Natural killer cell (primary cell): ENCODE results near the gene PAK2. TPM values are rescaled to one million over a fixed set of nuclear protein-coding genes. Genes with fewer than 3 reads are reported as not detected.
"Not testable (repeated sequence)": the region's sequence is repeated elsewhere in the genome, so short reads cannot be mapped to it uniquely, and the experiment has no call there.

ENCODE experiments used
- ATAC-seq, 3 donors: fragments of 150-1000 bp in 2 of 3; fragments of 200-7000 bp in 1 of 3; cut with Tn5 transposase; 1 replicate in 1 of 3; 2 replicates in 2 of 3; pipeline ENCODE4 v1.10.0; 2021; ENCODE audit warnings: mild to moderate bottlenecking in 2 of 3, moderate library complexity in 2 of 3
- DNase-seq, 2 donors: peaks; one replicate each; pipeline versions ENCODE4 v3.0.0 to v3.0.0-alpha.2; 2013 to 2021; ENCODE audit warnings: mixed read lengths in 1 of 2
- H3K27ac ChIP-seq: one replicate; pipeline ENCODE4 v1.5.1; 2013; ENCODE audit warnings: mild to moderate bottlenecking, low read length
- H3K27me3 ChIP-seq: one replicate; pipeline ENCODE4 v1.6.1; 2013; ENCODE audit warnings: low read length; ENCODE audit not compliant: control insufficient read depth, insufficient read depth
- H3K36me3 ChIP-seq: one replicate; pipeline ENCODE4 v1.6.1; 2013; ENCODE audit warnings: low read length; ENCODE audit not compliant: control insufficient read depth, insufficient read depth
- H3K4me1 ChIP-seq: one replicate; pipeline ENCODE4 v1.6.1; 2013; ENCODE audit warnings: low read length; ENCODE audit not compliant: control insufficient read depth, insufficient read depth
- H3K4me3 ChIP-seq: one replicate; pipeline ENCODE4 v1.5.1; 2013; ENCODE audit warnings: low read length
- H3K9me3 ChIP-seq: one replicate; pipeline ENCODE4 v1.6.1; 2013; ENCODE audit warnings: low read length; ENCODE audit not compliant: control insufficient read depth, insufficient read depth
- H3K27ac Mint-ChIP-seq, 2 donors: one replicate each; pipeline ENCODE4 v1.8.0; 2022; ENCODE audit warnings: mild to moderate bottlenecking in 2 of 2, mixed read lengths in 2 of 2, moderate library complexity in 1 of 2
- H3K27me3 Mint-ChIP-seq, 2 donors: one replicate each; pipeline ENCODE4 v1.8.0; 2022; ENCODE audit warnings: low read depth in 2 of 2, mixed read lengths in 2 of 2
- H3K36me3 Mint-ChIP-seq: one replicate; pipeline ENCODE4 v1.8.0; 2022; ENCODE audit warnings: mixed read lengths
- H3K4me1 Mint-ChIP-seq, 2 donors: one replicate each; pipeline ENCODE4 v1.8.0; 2022; ENCODE audit warnings: mixed read lengths in 2 of 2
- H3K4me3 Mint-ChIP-seq: one replicate; pipeline ENCODE4 v1.8.0; 2022; ENCODE audit warnings: mild to moderate bottlenecking, moderate library complexity, mixed read lengths
- H3K9me3 Mint-ChIP-seq, 2 donors: one replicate each; pipeline ENCODE4 v1.8.0; 2022; ENCODE audit warnings: mixed read lengths in 2 of 2
- WGBS: methylation state at CpG from one replicate; pipeline ENCODE4 v1.1.7; 2013; ENCODE audit warnings: missing lambda C conversion rate; ENCODE audit not compliant: insufficient coverage; 5-methylcytosine and 5-hydroxymethylcytosine counted together
- intact Hi-C: fragments of 100-400 bp; cut with micrococcal nuclease; formaldehyde crosslinking; loops from one replicate; pipeline ENCODE4 v1.14.2; 2022
- total RNA-seq, 4 donors: library from RNA; stranded (reverse); fragments of 120-200 nt in 1 of 4; gene quantifications; one replicate each; pipeline versions ENCODE4 v1.2.3 to v1.2.4, GENCODE V29; 2013 to 2022
- TF ChIP-seq, protein P1 (sequence below): fragments of 200-600 bp; IDR thresholded peaks from one replicate; pipeline ENCODE4 v1.8.0; 2022; ENCODE audit warnings: antibody characterized with exemption

Gene PAK2
- total RNA-seq, 3 donors from 2014 or later (not counting 1 experiment from before 2014, with no cell fraction given) = 64.5 to 68.6 (median 66.4) TPM

GRCh38 chr3:196848375-196848774 lies 108.7 kb downstream of the PAK2 start:
- H3K27ac ChIP-seq, H3K27ac Mint-ChIP-seq, H3K36me3 Mint-ChIP-seq, H3K4me3 Mint-ChIP-seq, H3K9me3 Mint-ChIP-seq, H3K27me3 Mint-ChIP-seq, H3K4me1 ChIP-seq, H3K4me1 Mint-ChIP-seq, H3K27me3 ChIP-seq, intact Hi-C loops, H3K9me3 ChIP-seq, DNase-seq, H3K4me3 ChIP-seq, H3K36me3 ChIP-seq, ATAC-seq: not testable (repeated sequence)
- 93% methylated on average over 4 of the region's 4 CpGs for WGBS

GRCh38 chr3:196849180-196849741 lies 109.6 kb downstream of the PAK2 start:
- Histone ChIP-seq H3K27ac (no peak overlapping the region), H3K4me1 (no peaks in the 10 kb centered on the region), H3K4me3 (no peak overlapping the region), H3K36me3 (no peaks in the 10 kb centered on the region), H3K9me3 (no peaks in the 10 kb centered on the region), H3K27me3 (no peaks in the 10 kb centered on the region)
- intact Hi-C loops = no loop called here
- no peak for ATAC-seq
- H3K4me1 Mint-ChIP-seq = no peaks in the 10 kb centered on the region
- peaks cover 7 to 9% of the 10 kb centered on the region in 2 donors for H3K27me3 Mint-ChIP-seq
- TF ChIP-seq, protein P1, sequence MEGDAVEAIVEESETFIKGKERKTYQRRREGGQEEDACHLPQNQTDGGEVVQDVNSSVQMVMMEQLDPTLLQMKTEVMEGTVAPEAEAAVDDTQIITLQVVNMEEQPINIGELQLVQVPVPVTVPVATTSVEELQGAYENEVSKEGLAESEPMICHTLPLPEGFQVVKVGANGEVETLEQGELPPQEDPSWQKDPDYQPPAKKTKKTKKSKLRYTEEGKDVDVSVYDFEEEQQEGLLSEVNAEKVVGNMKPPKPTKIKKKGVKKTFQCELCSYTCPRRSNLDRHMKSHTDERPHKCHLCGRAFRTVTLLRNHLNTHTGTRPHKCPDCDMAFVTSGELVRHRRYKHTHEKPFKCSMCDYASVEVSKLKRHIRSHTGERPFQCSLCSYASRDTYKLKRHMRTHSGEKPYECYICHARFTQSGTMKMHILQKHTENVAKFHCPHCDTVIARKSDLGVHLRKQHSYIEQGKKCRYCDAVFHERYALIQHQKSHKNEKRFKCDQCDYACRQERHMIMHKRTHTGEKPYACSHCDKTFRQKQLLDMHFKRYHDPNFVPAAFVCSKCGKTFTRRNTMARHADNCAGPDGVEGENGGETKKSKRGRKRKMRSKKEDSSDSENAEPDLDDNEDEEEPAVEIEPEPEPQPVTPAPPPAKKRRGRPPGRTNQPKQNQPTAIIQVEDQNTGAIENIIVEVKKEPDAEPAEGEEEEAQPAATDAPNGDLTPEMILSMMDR = no peak
- 86% methylated on average over 7 of the region's 11 CpGs for WGBS
- H3K27ac Mint-ChIP-seq = no peak overlapping the region
- H3K36me3 Mint-ChIP-seq = no peaks in the 10 kb centered on the region
- DNase-seq = no peak
- H3K4me3 Mint-ChIP-seq = no peak overlapping the region
- no peaks in the 10 kb centered on the region for H3K9me3 Mint-ChIP-seq

DNA sequence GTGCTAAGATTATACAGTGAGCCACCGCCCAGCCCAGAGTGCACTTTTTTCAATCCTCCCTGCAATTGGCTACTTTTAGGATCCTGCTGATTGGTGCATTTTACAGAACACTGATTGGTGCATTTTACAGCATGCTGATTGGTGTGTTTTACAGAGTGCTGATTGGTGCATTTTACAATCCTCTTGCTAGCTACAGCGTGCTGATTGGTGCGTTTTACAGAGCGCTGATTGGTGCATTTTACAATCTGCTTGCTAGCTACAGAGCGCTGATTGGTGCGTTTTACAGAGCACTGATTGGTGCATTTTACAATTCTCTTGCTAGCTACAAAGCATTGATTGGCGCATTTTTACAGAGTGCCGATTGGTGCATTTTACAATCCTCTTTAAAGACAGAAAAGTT lies 123.3 kb downstream of the PAK2 start:
- H3K27ac Mint-ChIP-seq, H3K27me3 ChIP-seq, H3K27ac ChIP-seq, intact Hi-C loops, H3K4me1 ChIP-seq, ATAC-seq, H3K36me3 ChIP-seq, H3K4me3 Mint-ChIP-seq, H3K36me3 Mint-ChIP-seq, DNase-seq, H3K9me3 ChIP-seq, H3K4me3 ChIP-seq, H3K9me3 Mint-ChIP-seq, H3K4me1 Mint-ChIP-seq: not testable (repeated sequence)
- 96% methylated on average over 8 of the region's 8 CpGs for WGBS
- H3K27me3 Mint-ChIP-seq = peaks cover 6 to 12% of the 10 kb centered on the region in 2 donors

GRCh38 chr3:196867155-196867506 lies 127.5 kb downstream of the PAK2 start:
- peak overlapping the region; percentile 93 to 94 for H3K27ac Mint-ChIP-seq
- H3K4me1 Mint-ChIP-seq = peaks cover 11 to 14% of the 10 kb centered on the region in 2 donors
- intact Hi-C loops = loop anchor here (1.0 to 5.0 kb wide), 2 partner anchors 75 to 300 kb away; partner anchors contain the start of genes FBXO45, NCBP2 and WDR53
- DNase-seq (no peak), ATAC-seq (no peak)
- Histone ChIP-seq H3K9me3 (no peaks in the 10 kb centered on the region), H3K27ac (peak overlapping the region; percentile 88), H3K4me1 (peaks cover 21% of the 10 kb centered on the region), H3K27me3 (no peaks in the 10 kb centered on the region), H3K36me3 (peaks cover 2% of the 10 kb centered on the region), H3K4me3 (peak overlapping the region; percentile 58)
- WGBS = 42% methylated on average over 6 of the region's 6 CpGs
- peak overlapping the region; percentile 93 for H3K4me3 Mint-ChIP-seq
- H3K9me3 Mint-ChIP-seq = no peaks in the 10 kb centered on the region
- H3K27me3 Mint-ChIP-seq = no peaks in the 10 kb centered on the region
- TF ChIP-seq, protein P1 = no peak
- H3K36me3 Mint-ChIP-seq = no peaks in the 10 kb centered on the region
